Liver (tissue), 9 donors: Measurements from ENCODE around the gene KCNQ1. TPM values are rescaled to one million over a fixed set of nuclear protein-coding genes. Genes with fewer than 3 reads are reported as not detected.

Source experiments
- DNase-seq: peaks from one replicate; pipeline ENCODE4 v3.0.0-alpha.2; 2017; ENCODE audit warnings: low spot score
- H3K27ac ChIP-seq, 2 donors: one replicate each; pipeline ENCODE4 v1.7.0; 2013; ENCODE audit warnings: inconsistent platforms in 2 of 2, low read length in 2 of 2, control low read depth in 1 of 2, low read depth in 1 of 2, mild to moderate bottlenecking in 1 of 2
- H3K27me3 ChIP-seq, 4 donors: one replicate each; pipeline versions ENCODE4 v1.6.1 to v1.7.0; 2013; ENCODE audit warnings: low read length in 3 of 4, inconsistent platforms in 1 of 4, mild to moderate bottlenecking in 1 of 4, moderate library complexity in 1 of 4; ENCODE audit not compliant: control insufficient read depth in 4 of 4, insufficient read depth in 4 of 4
- H3K36me3 ChIP-seq, 4 donors: one replicate each; pipeline versions ENCODE4 v1.6.1 to v1.7.0; 2013; ENCODE audit warnings: low read length in 3 of 4, mild to moderate bottlenecking in 3 of 4, low read depth in 1 of 4, moderate library complexity in 1 of 4; ENCODE audit not compliant: control insufficient read depth in 4 of 4, insufficient read depth in 3 of 4
- H3K4me1 ChIP-seq, 4 donors: one replicate each; pipeline versions ENCODE4 v1.6.1 to v1.7.0; 2013; ENCODE audit warnings: low read length in 3 of 4, mild to moderate bottlenecking in 3 of 4, moderate library complexity in 1 of 4; ENCODE audit not compliant: control insufficient read depth in 4 of 4, insufficient read depth in 4 of 4
- H3K4me3 ChIP-seq, 3 donors: one replicate each; pipeline versions ENCODE4 v1.6.1 to v1.7.0; 2013; ENCODE audit warnings: low read length in 3 of 3, control low read depth in 1 of 3, low read depth in 1 of 3, mild to moderate bottlenecking in 1 of 3
- H3K9ac ChIP-seq, 2 donors: one replicate each; pipeline ENCODE4 v1.7.0; 2013; ENCODE audit warnings: low read length in 2 of 2, mild to moderate bottlenecking in 2 of 2, moderate library complexity in 2 of 2, control low read depth in 1 of 2, low read depth in 1 of 2
- H3K9me3 ChIP-seq, 4 donors: one replicate each; pipeline versions ENCODE4 v1.6.1 to v1.7.0; 2013; ENCODE audit warnings: low read length in 3 of 4; ENCODE audit not compliant: control insufficient read depth in 4 of 4
- ATF3 ChIP-seq: IDR thresholded peaks from 2 replicates; pipeline ENCODE4 v1.6.1; 2016; ENCODE audit warnings: antibody characterized with exemption
- CTCF ChIP-seq: fragments of 150-350 bp; IDR thresholded peaks from 2 replicates; pipeline ENCODE4 v1.5.1; 2017; ENCODE audit warnings: improper control_type of control experiment, low read depth, low read length; ENCODE audit not compliant: missing input control
- EGR1 ChIP-seq, 2 donors: IDR thresholded peaks; 2 replicates each; pipeline ENCODE4 v1.6.1; 2016 to 2018; ENCODE audit warnings: antibody characterized with exemption in 2 of 2, low read depth in 2 of 2
- FOXA1 ChIP-seq: IDR thresholded peaks from 2 replicates; pipeline ENCODE4 v1.6.1; 2016; ENCODE audit warnings: antibody characterized with exemption
- FOXA2 ChIP-seq: IDR thresholded peaks from 2 replicates; pipeline ENCODE4 v1.6.1; 2016; ENCODE audit warnings: antibody characterized with exemption
- GABPA ChIP-seq, 2 donors: IDR thresholded peaks in 1 of 2; conservative IDR thresholded peaks in 1 of 2; 2 replicates each; pipeline ENCODE4 v1.6.1; 2016; ENCODE audit warnings: antibody characterized with exemption in 2 of 2, mild to moderate bottlenecking in 1 of 2, moderate library complexity in 1 of 2
- HNF4A ChIP-seq, 2 donors: conservative IDR thresholded peaks; 2 replicates each; pipeline ENCODE4 v1.6.1; 2016; ENCODE audit warnings: antibody characterized with exemption in 2 of 2, mild to moderate bottlenecking in 2 of 2
- HNF4G ChIP-seq: IDR thresholded peaks from 2 replicates; pipeline ENCODE4 v1.6.1; 2016; ENCODE audit warnings: antibody characterized with exemption
- JUND ChIP-seq, 2 donors: IDR thresholded peaks; 2 replicates each; pipeline ENCODE4 v1.6.1; 2016; ENCODE audit warnings: antibody characterized with exemption in 2 of 2
- MAX ChIP-seq: IDR thresholded peaks from 2 replicates; pipeline ENCODE4 v1.6.1; 2016; ENCODE audit warnings: antibody characterized with exemption
- NR2F2 ChIP-seq: IDR thresholded peaks from 2 replicates; pipeline ENCODE4 v1.6.1; 2016; ENCODE audit warnings: antibody characterized with exemption
- RAD21 ChIP-seq, 2 donors: IDR thresholded peaks; 2 replicates each; pipeline ENCODE4 v1.6.1; 2016; ENCODE audit warnings: antibody characterized with exemption in 2 of 2, mild to moderate bottlenecking in 2 of 2
- REST ChIP-seq: IDR thresholded peaks from 2 replicates; pipeline ENCODE4 v1.6.1; 2016; ENCODE audit warnings: antibody characterized with exemption, mild to moderate bottlenecking
- RXRA ChIP-seq, 2 donors: IDR thresholded peaks; 2 replicates each; pipeline ENCODE4 v1.6.1; 2017 to 2018; ENCODE audit warnings: antibody characterized with exemption in 2 of 2, mild to moderate bottlenecking in 1 of 2
- SP1 ChIP-seq: IDR thresholded peaks from 2 replicates; pipeline ENCODE4 v1.6.1; 2018; ENCODE audit warnings: antibody characterized with exemption, mild to moderate bottlenecking
- TAF1 ChIP-seq: conservative IDR thresholded peaks from 2 replicates; pipeline ENCODE4 v1.6.1; 2016; ENCODE audit warnings: antibody characterized with exemption, mild to moderate bottlenecking
- YY1 ChIP-seq: IDR thresholded peaks from 2 replicates; pipeline ENCODE4 v1.6.1; 2016; ENCODE audit warnings: antibody characterized with exemption, mild to moderate bottlenecking
- ZBTB33 ChIP-seq: IDR thresholded peaks from 2 replicates; pipeline ENCODE4 v1.6.1; 2016; ENCODE audit warnings: antibody characterized with exemption
- whole genome bisulfite sequencing: extraction: QIAGEN DNeasy Blood & Tissue Kit; methylation state at CpG from one replicate; pipeline ENCODE4 v1.1.7; 2013; 5-methylcytosine and 5-hydroxymethylcytosine counted together
- polyA plus RNA-seq, 2 donors: library from polyadenylated mRNA; stranded (reverse) in 1 of 2; unstranded in 1 of 2; fragments of 200-250 nt in 1 of 2; fragments of >200 nt in 1 of 2; fragmentation: Nextera tagmentation in 1 of 2; extraction: Ambion mirVana in 1 of 2; gene quantifications; one replicate each; pipeline versions ENCODE4 v1.2.1 to v1.2.3, GENCODE V29; 2013 to 2015
- total RNA-seq, 2 donors: library from RNA; depleted of rRNA; stranded (reverse); fragments of >200 nt; gene quantifications; one replicate each; pipeline ENCODE4 v1.2.3, GENCODE V29; 2014
- donor health status: healthy.
- donor health status: healthy.
- donor health status: healthy.
- donor health status: healthy.
- donor health status: healthy.

The KCNQ1 gene
- total and polyA plus RNA-seq, 4 donors: 0.31 to 2.2 (median 1.5) TPM

GRCh38 chr11:2812371-2812991, 367.7 kb downstream of the KCNQ1 start:
- Histone ChIP-seq H3K4me1 (no peaks in the 10 kb centered on the region), H3K27me3 (no peaks in the 10 kb centered on the region), H3K36me3 (no peaks in the 10 kb centered on the region), H3K27ac (no peak overlapping the region), H3K9me3 (peaks cover 4 to 6% (median 6%) of the 10 kb centered on the region in 4 donors), H3K4me3 (no peak overlapping the region), H3K9ac (no peak overlapping the region)
- TF ChIP-seq NR2F2 (peak; percentile 20), RAD21 (IDR thresholded peaks at IDR 0.05) (peak in 1 of 2 donors; percentile 12), JUND (IDR thresholded peaks at IDR 0.05) (no peak)
- no peak for DNase-seq
- 34% methylated on average over 17 of the region's 17 CpGs for WGBS

GRCh38 chr11:2813141-2813908, 368.5 kb downstream of the KCNQ1 start:
- Histone ChIP-seq H3K9ac (no peak overlapping the region), H3K9me3 (peaks cover 4 to 6% (median 6%) of the 10 kb centered on the region in 4 donors), H3K4me1 (no peaks in the 10 kb centered on the region), H3K27me3 (no peaks in the 10 kb centered on the region), H3K4me3 (no peak overlapping the region), H3K27ac (no peak overlapping the region), H3K36me3 (no peaks in the 10 kb centered on the region)
- no peak for DNase-seq
- WGBS: 63% methylated on average over 14 of the region's 14 CpGs
- TF ChIP-seq CTCF (no peak), MAX (no peak), EGR1 (IDR thresholded peaks at IDR 0.05; ENCODE audit: low read depth in 2 of 2) (no peak), HNF4G (no peak), ZBTB33 (no peak), YY1 (no peak), SP1 (no peak), TAF1 (no peak), RAD21 (IDR thresholded peaks at IDR 0.05) (no peak), FOXA2 (no peak), REST (no peak), FOXA1 (no peak), HNF4A (conservative IDR thresholded peaks at IDR 0.05) (no peak), RXRA (IDR thresholded peaks at IDR 0.05) (no peak), JUND (IDR thresholded peaks at IDR 0.05) (no peak), NR2F2 (no peak), ATF3 (no peak), GABPA (IDR thresholded peaks at IDR 0.05 in 1 of 2, conservative IDR thresholded peaks at IDR 0.05 in 1 of 2) (no peak)
